Heart left ventricle (tissue), 16 donors: Measurements from ENCODE around the gene BAZ2B. TPM values are rescaled to one million over a fixed set of nuclear protein-coding genes. Genes with fewer than 3 reads are reported as not detected.
"Not testable (repeated sequence)": the region's sequence is repeated elsewhere in the genome, so short reads cannot be mapped to it uniquely, and the experiment has no call there.

Experiments
- ATAC-seq, 4 donors: fragments of 200-7000 bp; cut with Tn5 transposase; one replicate each; pipeline ENCODE4 v1.9.1; 2020 to 2022; ENCODE audit warnings: moderate library complexity in 4 of 4, mild to moderate bottlenecking in 3 of 4, moderate number of reproducible peaks in 1 of 4
- DNase-seq, 5 donors: peaks; one replicate each; pipeline ENCODE4 v3.0.0-alpha.2; 2020
- H3K27ac ChIP-seq, 12 donors: fragments of 200-600 bp; sonication (generic) in 4 of 12; one replicate each; pipeline versions ENCODE4 v1.5.0 to v1.8.0; 2016 to 2022; ENCODE audit warnings: mild to moderate bottlenecking in 2 of 12
- H3K27me3 ChIP-seq, 9 donors: fragments of 200-600 bp; sonication (generic) in 2 of 9; one replicate each; pipeline versions ENCODE4 v1.5.1 to v1.8.0; 2016 to 2022; ENCODE audit warnings: mild to moderate bottlenecking in 3 of 9
- H3K36me3 ChIP-seq, 9 donors: fragments of 200-600 bp; sonication (generic) in 2 of 9; one replicate each; pipeline versions ENCODE4 v1.5.0 to v1.8.0; 2018 to 2022; ENCODE audit warnings: mild to moderate bottlenecking in 2 of 9
- H3K4me1 ChIP-seq, 12 donors: fragments of 200-600 bp; sonication (generic) in 4 of 12; one replicate each; pipeline versions ENCODE4 v1.5.0 to v1.8.0; 2016 to 2022; ENCODE audit warnings: mild to moderate bottlenecking in 3 of 12
- H3K4me3 ChIP-seq, 12 donors: fragments of 200-600 bp; sonication (generic) in 4 of 12; one replicate each; pipeline versions ENCODE4 v1.5.0 to v1.8.0; 2017 to 2022; ENCODE audit warnings: mild to moderate bottlenecking in 9 of 12, moderate library complexity in 4 of 12
- H3K9me3 ChIP-seq, 12 donors: fragments of 200-600 bp; sonication (generic) in 4 of 12; one replicate each; pipeline versions ENCODE4 v1.5.0 to v1.8.0; 2016 to 2022; ENCODE audit warnings: mild to moderate bottlenecking in 1 of 12
- CTCF ChIP-seq, 12 donors: fragments of 200-600 bp; sonication (generic) in 4 of 12; IDR thresholded peaks; one replicate each; pipeline versions ENCODE4 v1.5.0 to v1.8.0; 2018 to 2022; ENCODE audit warnings: antibody characterized with exemption in 12 of 12, mild to moderate bottlenecking in 5 of 12
- POLR2A ChIP-seq, 2 donors: fragments of 450-650 bp; IDR thresholded peaks; one replicate each; pipeline ENCODE4 v1.6.1; 2017; ENCODE audit warnings: antibody characterized with exemption in 2 of 2, mild to moderate bottlenecking in 2 of 2, moderate library complexity in 2 of 2
- WGBS, 4 donors: extraction: QIAGEN DNeasy Blood & Tissue Kit in 2 of 4; methylation state at CpG; one replicate each; pipeline versions ENCODE4 v1.1.5 to v1.1.7; 2013 to 2018; 5-methylcytosine and 5-hydroxymethylcytosine counted together
- intact Hi-C, 10 donors: fragments of 100-400 bp; cut with DNase I; formaldehyde crosslinking; loops; one replicate each; pipeline versions ENCODE4 v1.11.1 to v1.14.2; 2022
- polyA plus RNA-seq, 2 donors: library from polyadenylated mRNA; stranded (reverse); fragments of 200-250 nt; gene quantifications; one replicate each; pipeline ENCODE4 v1.2.3, GENCODE V29; 2013
- total RNA-seq, 9 donors: library from RNA; depleted of rRNA in 2 of 9; stranded (reverse); fragments of >200 nt in 2 of 9; fragmentation: NEBNext Ultra II Directional in 3 of 9; extraction: Animal tissue kit (Norgen Biotek cat#: 25700) in 3 of 9; gene quantifications; one replicate each; pipeline versions ENCODE4 v1.1.0 to v1.2.4, GENCODE V29; 2016 to 2023
- donor health status: ischemic (EF 13 %, LVEDD 7.1; RV severe dilation, severe dysfunction).
- donor health status: healthy with polysubstance abuse.
- donor health status: DM: no; HTN: yes; CAD: no.
- donor health status: DM: no; HTN: no; CAD: no.
- donor health status: ischemic (EF 25% LVEDD 6.9; RV normal size, moderate dysfunction).
- donor health status: ischemic (EF 25% LVEDD 5.7; RV mildly dilated, moderate dysfunction).
- donor health status: healthy.
- donor health status: DM: yes; HTN: yes; CAD: no.
- donor health status: ischemic (EF 35%, LVEDD 5.7; RV mildly dilated, moderate dysfunction).
- donor health status: nonischemic (EF 11% LVEDD 7.7; RV severe dilation, severe dysfunction).
- donor health status: DM: yes; HTN: yes; CAD: no.
- donor health status: PGD.
- donor health status: ischemic (EF 29% LVEDD 5.4; RV normal size, mild dysfunction).
- donor health status: nonischemic (EF 23%, LVEDD 6.1; RV moderate dilation, normal function).

The BAZ2B gene
- total and polyA plus RNA-seq, 11 donors, result 15.3 to 56.5 (median 40.2) TPM

GRCh38 chr2:159411460-159411859 lies 204.9 kb downstream of the BAZ2B start:
- no peak overlapping the region for H3K27ac ChIP-seq
- no peaks in the 10 kb centered on the region for H3K9me3 ChIP-seq
- H3K4me3 ChIP-seq, result no peak overlapping the region
- 99 to 100% (median 99%) methylated on average over 1 of the region's 1 CpG for WGBS, 4 donors
- no peak for DNase-seq
- no peak for ATAC-seq
- no peak for TF ChIP-seq POLR2A (IDR thresholded peaks at IDR 0.05)
- no peak for TF ChIP-seq CTCF (IDR thresholded peaks at IDR 0.05)
- intact Hi-C loops, result loop anchor here in 1 of 10 donors (10.0 kb wide), 1 partner anchor 293 kb away; no protein-coding TSS in a partner anchor
- peaks cover 0 to 83% (median 61%) of the 10 kb centered on the region in 9 donors for H3K36me3 ChIP-seq
- no peaks in the 10 kb centered on the region for H3K27me3 ChIP-seq
- H3K4me1 ChIP-seq, result no peaks in the 10 kb centered on the region

DNA sequence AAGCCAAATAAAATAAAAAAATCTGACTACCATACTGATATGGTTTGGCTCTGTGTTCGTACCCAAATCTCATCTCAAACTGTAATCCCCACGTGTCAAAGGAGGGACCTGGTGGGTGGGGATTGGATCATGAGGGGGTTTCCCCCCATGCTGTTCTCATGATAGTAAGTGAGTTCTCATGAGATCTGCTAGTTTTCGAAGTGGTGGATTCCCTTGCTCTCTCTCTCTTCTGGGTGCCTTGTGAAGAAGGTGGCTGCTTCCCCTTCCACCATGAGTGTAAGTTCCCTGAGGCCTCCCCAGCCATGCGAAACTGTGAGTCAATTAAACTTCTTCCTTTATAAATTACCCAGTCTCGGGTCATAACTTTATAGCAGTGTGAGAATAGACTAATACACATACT lies 206.1 kb downstream of the BAZ2B start:
- DNase-seq (no peak), ATAC-seq (no peak)
- TF ChIP-seq CTCF (IDR thresholded peaks at IDR 0.05), result no peak
- no peak for TF ChIP-seq POLR2A (IDR thresholded peaks at IDR 0.05)
- Histone ChIP-seq H3K9me3 (no peaks in the 10 kb centered on the region), H3K4me1 (no peaks in the 10 kb centered on the region), H3K27ac (no peak overlapping the region), H3K27me3 (no peaks in the 10 kb centered on the region), H3K36me3 (peaks cover 0 to 95% (median 65%) of the 10 kb centered on the region in 9 donors), H3K4me3 (no peak overlapping the region)
- intact Hi-C loops, result loop anchor here in 1 of 10 donors (10.0 kb wide), 1 partner anchor 295 kb away; no protein-coding TSS in a partner anchor
- WGBS, 4 donors, result 88 to 92% (median 89%) methylated on average over 5 of the region's 5 CpGs

DNA sequence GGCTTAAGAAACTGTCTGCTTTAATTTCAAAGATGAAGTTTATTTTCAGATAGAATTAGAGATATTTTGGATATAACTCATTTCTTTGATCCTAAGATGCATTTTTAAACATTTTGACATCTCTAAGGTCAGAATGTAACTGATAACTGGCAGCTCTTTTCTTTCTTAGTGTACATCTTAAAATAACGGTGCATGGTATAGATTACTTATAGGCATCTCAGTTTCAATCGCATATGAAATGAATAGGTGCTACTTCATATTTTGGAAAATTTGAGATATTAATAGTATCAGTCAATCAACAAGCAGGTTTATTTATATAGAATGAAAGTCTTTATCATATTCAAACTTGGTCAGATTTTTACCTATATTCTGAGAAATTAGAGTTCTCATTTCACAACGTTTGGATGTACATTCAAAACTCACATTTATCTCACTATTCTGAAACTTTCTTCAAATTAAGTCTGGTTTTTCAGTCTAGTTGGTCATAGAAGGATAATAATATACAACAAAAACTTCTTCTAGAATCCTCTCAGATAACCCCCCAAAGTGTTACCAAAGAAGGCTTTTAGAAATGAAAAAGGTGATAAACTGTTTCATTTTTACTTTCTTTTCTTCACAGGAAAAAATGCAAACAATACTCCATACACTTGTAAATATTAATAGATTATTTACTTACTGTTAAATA lies 207.1 kb downstream of the BAZ2B start:
- Histone ChIP-seq H3K27me3 (no peaks in the 10 kb centered on the region), H3K4me1 (no peaks in the 10 kb centered on the region), H3K36me3 (peaks cover 0 to 98% (median 67%) of the 10 kb centered on the region in 9 donors), H3K27ac (no peak overlapping the region), H3K9me3 (no peaks in the 10 kb centered on the region), H3K4me3 (no peak overlapping the region)
- ATAC-seq (no peak), DNase-seq (no peak)
- intact Hi-C loops, result loop anchor here in 1 of 10 donors (10.0 kb wide), 1 partner anchor 396 kb away; no protein-coding TSS in a partner anchor
- 90 to 91% (median 90%) methylated on average over 3 of the region's 3 CpGs for WGBS, 4 donors
- TF ChIP-seq CTCF (IDR thresholded peaks at IDR 0.05), result no peak
- no peak for TF ChIP-seq POLR2A (IDR thresholded peaks at IDR 0.05)

GRCh38 chr2:159402790-159403189 lies 213.6 kb downstream of the BAZ2B start:
- Histone ChIP-seq H3K27me3 (no peaks in the 10 kb centered on the region), H3K27ac (no peak overlapping the region), H3K4me1 (no peaks in the 10 kb centered on the region), H3K36me3 (peaks cover 0 to 82% (median 37%) of the 10 kb centered on the region in 9 donors), H3K4me3 (no peak overlapping the region), H3K9me3 (no peaks in the 10 kb centered on the region)
- WGBS, 4 donors, result 93 to 98% (median 98%) methylated on average over 2 of the region's 2 CpGs
- no peak for TF ChIP-seq CTCF (IDR thresholded peaks at IDR 0.05)
- no peak for ATAC-seq
- DNase-seq, result no peak
- intact Hi-C loops, result loop anchor here in 1 of 10 donors (10.0 kb wide), 1 partner anchor 402 kb away; no protein-coding TSS in a partner anchor

GRCh38 chr2:159402160-159402559 lies 214.2 kb downstream of the BAZ2B start:
- not testable (repeated sequence) for DNase-seq, H3K4me1 ChIP-seq, H3K27ac ChIP-seq, H3K9me3 ChIP-seq, H3K4me3 ChIP-seq, ATAC-seq, H3K27me3 ChIP-seq
- WGBS, 4 donors, result 97 to 99% (median 98%) methylated on average over 5 of the region's 5 CpGs
- peaks cover 0 to 83% (median 37%) of the 10 kb centered on the region in 9 donors for H3K36me3 ChIP-seq
- intact Hi-C loops, result loop anchor here in 1 of 10 donors (10.0 kb wide), 1 partner anchor 403 kb away; no protein-coding TSS in a partner anchor
